PC-3 (cell line): ENCODE measurements around the gene HYAL2. TPM values are rescaled to one million over a fixed set of nuclear protein-coding genes. Genes with fewer than 3 reads are reported as not detected.
A peak's percentile ranks its signal among the peaks of the same experiment; 100 is the strongest.

Source experiments
- ATAC-seq: fragments of 200-7000 bp; cut with Tn5 transposase; 2 replicates; pipeline ENCODE4 v1.9.1; 2020; ENCODE audit warnings: mild to moderate bottlenecking, moderate library complexity
- BruUV-seq: library from RNA; stranded (reverse); fragments of 400-500 nt; replicated peaks from 2 replicates; lab custom pipeline; 2021; lab: Mats Ljungman, UMichigan
- CTCF ChIA-PET: fragments of 300-600 bp; sonication (Branson Sonifier 250); formaldehyde crosslinking; loops from one replicate; lab custom pipeline; 2022; ENCODE audit warnings: antibody characterized with exemption; lab: Charles Lee
- POLR2A ChIA-PET: fragments of 300-600 bp; sonication (Branson Sonifier 250); formaldehyde crosslinking; loops from one replicate; lab custom pipeline; 2022; ENCODE audit warnings: antibody characterized with exemption; ENCODE audit not compliant: unreplicated experiment; lab: Charles Lee
- DNase-seq: peaks from one replicate; pipeline ENCODE4 v3.0.0-alpha.2; 2015
- H2AFZ ChIP-seq: fragments of 300-600 bp; sonication (generic); 2 replicates; pipeline ENCODE4 v1.6.0; 2016; ENCODE audit warnings: antibody characterized with exemption, low read length
- H3F3A ChIP-seq: fragments of 300-600 bp; sonication (generic); one replicate; pipeline ENCODE4 v1.6.0; 2017; ENCODE audit warnings: antibody characterized with exemption, low read length, control low read depth, mild to moderate bottlenecking; ENCODE audit not compliant: unreplicated experiment
- H3K27ac ChIP-seq: fragments of 300-600 bp; sonication (generic); 2 replicates; pipeline ENCODE4 v1.5.1; 2016; ENCODE audit warnings: mild to moderate bottlenecking, low read length
- H3K27me3 ChIP-seq: fragments of 300-600 bp; sonication (generic); 2 replicates; pipeline ENCODE4 v1.6.1; 2016; ENCODE audit warnings: low read length, mixed read lengths
- H3K36me3 ChIP-seq: fragments of 300-600 bp; sonication (generic); 2 replicates; pipeline ENCODE4 v1.6.1; 2016; ENCODE audit warnings: low read depth, mixed run types, low read length, mixed read lengths
- H3K4me1 ChIP-seq: fragments of 300-600 bp; sonication (generic); 2 replicates; pipeline ENCODE4 v1.5.1; 2016; ENCODE audit warnings: low read length; ENCODE audit not compliant: insufficient read depth
- H3K4me2 ChIP-seq: fragments of 300-600 bp; sonication (generic); 2 replicates; pipeline ENCODE4 v1.6.0; 2016; ENCODE audit warnings: low read length
- H3K4me3 ChIP-seq: fragments of 300-600 bp; sonication (generic); 2 replicates; pipeline ENCODE4 v1.5.1; 2016; ENCODE audit warnings: mild to moderate bottlenecking, low read length, mixed read lengths
- H3K79me2 ChIP-seq: fragments of 300-600 bp; sonication (generic); 2 replicates; pipeline ENCODE4 v1.6.1; 2017; ENCODE audit warnings: low read length, mixed read lengths
- H3K9ac ChIP-seq: fragments of 300-600 bp; sonication (generic); 2 replicates; pipeline ENCODE4 v1.6.0; 2016; ENCODE audit warnings: mild to moderate bottlenecking, low read length
- H3K9me2 ChIP-seq: fragments of 300-600 bp; sonication (generic); replicated peaks from 2 replicates; pipeline ENCODE4 v1.6.1; 2016; ENCODE audit warnings: mixed run types, low read length, mixed read lengths
- H3K9me3 ChIP-seq: fragments of 300-600 bp; sonication (generic); 2 replicates; pipeline ENCODE4 v1.6.1; 2016; ENCODE audit warnings: low read length, mixed read lengths
- H4K20me1 ChIP-seq: fragments of 300-600 bp; sonication (generic); 2 replicates; pipeline ENCODE4 v1.6.1; 2016; ENCODE audit warnings: low read length, mixed read lengths
- EZH2 ChIP-seq: fragments of 300-600 bp; sonication (generic); IDR thresholded peaks from one replicate; pipeline ENCODE4 v1.6.1; 2017; ENCODE audit warnings: antibody characterized with exemption, mild to moderate bottlenecking, low read length; ENCODE audit not compliant: unreplicated experiment
- EZH2phosphoT487 ChIP-seq: fragments of 300-600 bp; sonication (generic); IDR thresholded peaks from 2 replicates; pipeline ENCODE4 v1.6.1; 2018; ENCODE audit warnings: mild to moderate bottlenecking, antibody characterized with exemption, low read length, borderline replicate concordance
- intact Hi-C: fragments of 100-400 bp; cut with micrococcal nuclease; formaldehyde crosslinking; loops from 2 replicates; pipeline ENCODE4 v1.9.0; 2023
- total RNA-seq: library from RNA; depleted of rRNA; stranded (reverse); fragments of >200 nt; gene quantifications from 2 replicates; pipeline ENCODE4 v1.2.3, GENCODE V29; 2014
- TF ChIP-seq, protein P1 (sequence below): fragments of 300-600 bp; sonication (generic); conservative IDR thresholded peaks from 2 replicates; pipeline ENCODE4 v1.5.1; 2017; ENCODE audit warnings: antibody characterized with exemption, low read depth, mild to moderate bottlenecking, low read length

Gene HYAL2
- total RNA-seq, 1 experiment from 2014 or later, result 97.8 TPM

DNA sequence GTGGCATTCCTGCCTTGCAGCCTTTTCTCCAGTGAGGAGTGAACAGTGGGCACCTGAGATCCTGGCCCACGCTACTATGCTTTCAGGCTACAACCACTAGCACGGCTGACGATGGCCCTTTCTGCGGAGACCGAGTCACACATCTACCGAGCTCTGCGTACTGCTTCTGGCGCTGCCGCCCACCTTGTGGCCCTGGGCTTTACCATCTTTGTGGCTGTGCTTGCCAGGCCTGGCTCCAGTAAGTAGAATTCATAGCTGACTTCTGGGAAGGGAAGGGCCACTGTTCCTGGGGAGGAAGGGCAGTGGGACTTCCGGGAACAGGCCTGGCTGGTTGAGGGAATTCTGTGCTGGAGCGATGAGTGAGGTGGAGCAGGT, 28.8 kb upstream of the HYAL2 start:
- no TSS peak for BruUV-seq
- peak overlapping the region; percentile 90 for H2AFZ ChIP-seq
- H3K9me2 ChIP-seq, result no peaks in the 10 kb centered on the region
- H4K20me1 ChIP-seq, result peaks cover 12% of the 10 kb centered on the region
- DNase-seq, result no peak
- intact Hi-C loops, result loop anchor here (1.0 to 5.0 kb wide), 3 partner anchors 8 to 1036 kb away; partner anchors contain the start of genes CISH, MANF and TMEM115
- ChIA-PET POLR2A (interaction anchor here (0.9 kb wide), 1 partner anchor 14 kb away, joined by 3 read pairs; no protein-coding TSS in a partner anchor), CTCF (no interaction called here)
- peak overlapping the region; percentile 77 for H3K9ac ChIP-seq
- H3K9me3 ChIP-seq, result no peaks in the 10 kb centered on the region
- H3K36me3 ChIP-seq, result peaks cover 32% of the 10 kb centered on the region
- peak overlapping the region; percentile 95 for H3K4me2 ChIP-seq
- H3K4me3 ChIP-seq, result peak overlapping the region; percentile 84
- H3K27me3 ChIP-seq, result no peaks in the 10 kb centered on the region
- TF ChIP-seq, protein P1, sequence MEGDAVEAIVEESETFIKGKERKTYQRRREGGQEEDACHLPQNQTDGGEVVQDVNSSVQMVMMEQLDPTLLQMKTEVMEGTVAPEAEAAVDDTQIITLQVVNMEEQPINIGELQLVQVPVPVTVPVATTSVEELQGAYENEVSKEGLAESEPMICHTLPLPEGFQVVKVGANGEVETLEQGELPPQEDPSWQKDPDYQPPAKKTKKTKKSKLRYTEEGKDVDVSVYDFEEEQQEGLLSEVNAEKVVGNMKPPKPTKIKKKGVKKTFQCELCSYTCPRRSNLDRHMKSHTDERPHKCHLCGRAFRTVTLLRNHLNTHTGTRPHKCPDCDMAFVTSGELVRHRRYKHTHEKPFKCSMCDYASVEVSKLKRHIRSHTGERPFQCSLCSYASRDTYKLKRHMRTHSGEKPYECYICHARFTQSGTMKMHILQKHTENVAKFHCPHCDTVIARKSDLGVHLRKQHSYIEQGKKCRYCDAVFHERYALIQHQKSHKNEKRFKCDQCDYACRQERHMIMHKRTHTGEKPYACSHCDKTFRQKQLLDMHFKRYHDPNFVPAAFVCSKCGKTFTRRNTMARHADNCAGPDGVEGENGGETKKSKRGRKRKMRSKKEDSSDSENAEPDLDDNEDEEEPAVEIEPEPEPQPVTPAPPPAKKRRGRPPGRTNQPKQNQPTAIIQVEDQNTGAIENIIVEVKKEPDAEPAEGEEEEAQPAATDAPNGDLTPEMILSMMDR, result no peak
- TF ChIP-seq EZH2 (no peak), EZH2phosphoT487 (no peak)
- peaks cover 45% of the 10 kb centered on the region for H3K4me1 ChIP-seq
- peaks cover 4% of the 10 kb centered on the region for H3F3A ChIP-seq
- peaks cover 65% of the 10 kb centered on the region for H3K79me2 ChIP-seq
- peak overlapping the region; percentile 70 for H3K27ac ChIP-seq
- peak; percentile 0; the same call in 1 of the 2 replicates for ATAC-seq

DNA sequence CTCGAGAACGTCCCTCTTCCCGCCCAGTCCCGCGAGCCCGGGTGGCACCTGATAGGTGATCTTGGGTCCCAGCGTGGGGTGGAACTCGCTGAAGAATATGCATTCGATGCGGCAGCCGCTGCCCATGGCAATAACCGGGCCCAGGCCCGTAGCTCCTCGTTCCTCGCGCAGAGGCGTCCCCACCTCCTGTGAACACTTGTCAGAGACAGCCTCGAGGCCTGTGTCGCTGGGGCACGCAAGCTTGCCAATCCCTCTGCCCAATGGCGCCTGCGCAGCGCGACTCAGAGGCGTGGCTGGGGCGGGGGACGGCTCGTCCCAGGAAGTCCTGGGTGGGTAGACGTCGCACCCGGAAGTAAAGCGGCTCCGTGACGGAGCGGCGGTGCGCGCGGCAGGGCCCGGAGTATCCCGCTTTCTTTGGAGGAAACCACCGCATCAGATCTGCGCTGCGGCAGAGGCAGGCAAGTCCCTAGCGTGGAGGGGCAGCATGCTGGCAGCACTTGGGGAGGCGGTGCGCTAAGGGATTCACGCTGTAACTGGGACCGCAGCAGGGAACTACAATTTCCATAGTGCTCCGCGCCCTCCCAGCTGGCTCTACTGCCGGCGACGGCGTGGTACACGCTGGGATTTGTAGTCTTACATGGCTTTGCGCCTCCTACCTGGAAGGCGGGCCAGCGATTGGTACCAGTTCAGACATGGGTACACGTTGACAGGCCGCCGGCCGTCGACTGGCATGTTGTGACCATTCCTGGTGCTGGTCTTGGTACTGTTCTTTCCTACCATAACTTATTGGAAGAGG, 28.2 kb upstream of the HYAL2 start, which contains the start of the genes CYB561D2 and NPRL2:
CYB561D2 (plus strand) TSS at position 336 of the 796 bp plus-strand sequence. CDS start 572 bp downstream, outside the sequence.
NPRL2 (minus strand) TSS at position 249 of the 796 bp plus-strand sequence; CDS start at position 126, 123 bp downstream.
- peak within 1 kb of the TSS; percentile 70 for H3K27ac ChIP-seq
- ATAC-seq (peak; percentile 88), DNase-seq (peak; percentile 97)
- peak within 1 kb of the TSS; percentile 77 for H3K9ac ChIP-seq
- peak within 1 kb of the TSS; percentile 95 for H3K4me2 ChIP-seq
- H3K27me3 ChIP-seq, result no peaks in the 10 kb centered on the region
- H3K4me1 ChIP-seq, result peaks cover 43% of the 10 kb centered on the region
- H3K36me3 ChIP-seq, result peaks cover 27% of the 10 kb centered on the region; the same call in 1 of the 2 replicates
- CTCF ChIA-PET, result interaction anchor here (0.5 to 0.6 kb wide), 2 partner anchors 12 to 13 kb away, joined by 4 to 5 read pairs; no protein-coding TSS in a partner anchor
- intact Hi-C loops, result loop anchor here (1.0 to 5.0 kb wide), 3 partner anchors 9 to 1037 kb away; partner anchors contain the start of genes CISH, MANF and TMEM115
- H3K4me3 ChIP-seq, result peak within 1 kb of the TSS; percentile 84
- TF ChIP-seq EZH2phosphoT487 (no peak), EZH2 (no peak)
- TF ChIP-seq, protein P1, result no peak
- H3K9me2 ChIP-seq, result no peaks in the 10 kb centered on the region
- no peaks in the 10 kb centered on the region for H3K9me3 ChIP-seq
- POLR2A ChIA-PET, result interaction anchor here (0.5 to 1.2 kb wide), 5 partner anchors 14 to 1149 kb away, joined by 3 to 12 read pairs (median 4); partner anchors contain the start of genes DCAF1 and MAPKAPK3
- H2AFZ ChIP-seq, result peak within 1 kb of the TSS; percentile 90
- H3K79me2 ChIP-seq, result peaks cover 59% of the 10 kb centered on the region
- peaks cover 4% of the 10 kb centered on the region for H3F3A ChIP-seq
- BruUV-seq, result TSS peak; percentile 51
- peaks cover 6% of the 10 kb centered on the region; the same call in 1 of the 2 replicates for H4K20me1 ChIP-seq
